ENCODE measurements around the gene SETD7. TPM values are rescaled to one million over a fixed set of nuclear protein-coding genes. Genes with fewer than 3 reads are reported as not detected.
A peak's percentile ranks its signal among the peaks of the same experiment; 100 is the strongest.

The SETD7 gene
- total and polyA plus RNA-seq, 2 of the 4 experiments (the other 2 are of a cell fraction): 17.0 to 46.6 TPM

- DNase-seq (peak; percentile 97), ATAC-seq (ENCODE audit: low read depth) (peak; percentile 94)
- Histone ChIP-seq H2AK5ac (ENCODE audit: low read depth, low read length) (peak overlapping the region; percentile 23; the same call in 1 of the 2 replicates), H2BK15ac (ENCODE audit: low read depth, low read length) (no peak overlapping the region; the same call in 2 of the 3 replicates), H3K4me1 (ENCODE audit: control insufficient read depth, insufficient read depth, low read length) (peaks cover 3% of the 10 kb centered on the region), H3K4ac (ENCODE audit: low read depth, low read length) (peak overlapping the region; percentile 86), H2BK20ac (ENCODE audit: low read depth, low read length) (0 out of 2 replicates have a peak overlapping the region, but pooled peaks have one; percentile 30), H2BK120ac (ENCODE audit: low read depth, low read length) (peak overlapping the region; percentile 92), H3K56ac (ENCODE audit: extremely low read depth, insufficient read depth, low read length) (peak overlapping the region; percentile 75), H3K27ac (ENCODE audit: insufficient read depth, low read length) (peak overlapping the region; percentile 94), H3K4me2 (ENCODE audit: low read depth, low read length) (peak overlapping the region; percentile 93), H3K9me1 (ENCODE audit: insufficient read depth, low read length) (peaks cover 4% of the 10 kb centered on the region; the same call in 1 of the 2 replicates), H3K14ac (replicated peaks; ENCODE audit: low read depth, low read length) (peak overlapping the region; percentile 92), H4K8ac (ENCODE audit: low read depth in 2 of 2, low read length in 2 of 2) (peak overlapping the region; percentile 63 to 85), H2AK9ac (replicated peaks; ENCODE audit: low read depth, low read length, poor library complexity) (peak overlapping the region; percentile 88), H4K20me1 (ENCODE audit: insufficient read depth, low read length) (no peaks in the 10 kb centered on the region; the same call in 1 of the 2 replicates), H3K18ac (ENCODE audit: low read depth, low read length) (peak overlapping the region; percentile 72), H3K9ac (ENCODE audit: low read depth, low read length) (peak overlapping the region; percentile 96), H3K23ac (ENCODE audit: low read depth, low read length) (peak overlapping the region; percentile 78), H3K36me3 (ENCODE audit: control insufficient read depth, insufficient read depth, low read length) (no peaks in the 10 kb centered on the region), H4K5ac (ENCODE audit: low read depth, low read length) (peak overlapping the region; percentile 72), H2BK5ac (ENCODE audit: low read depth, low read length, poor library complexity, severe bottlenecking) (peak overlapping the region; percentile 98), H2AFZ (replicated peaks; ENCODE audit: low read length, poor library complexity) (peak overlapping the region; percentile 97), H3K9me3 (ENCODE audit: control insufficient read depth, insufficient read depth, low read length) (no peaks in the 10 kb centered on the region), H4K91ac (ENCODE audit: insufficient read depth, low read depth, low read length) (peak overlapping the region; percentile 84), H3K79me1 (ENCODE audit: low read depth in 1 of 2, low read length in 2 of 2) (peaks cover 21 to 64% of the 10 kb centered on the region in 2 experiments), H3K4me3 (ENCODE audit: insufficient read depth, low read depth, low read length) (peak overlapping the region; percentile 86), H3K27me3 (ENCODE audit: control insufficient read depth, insufficient read depth, low read length) (no peaks in the 10 kb centered on the region)
- intact Hi-C loops (cut with micrococcal nuclease): loop anchor here (2.0 to 5.0 kb wide), 2 partner anchors 73 to 276 kb away; partner anchors contain the start of gene ELF2
- CTCF ChIA-PET: interaction anchor here (0.6 kb wide), 1 partner anchor 32 kb away, joined by 3 read pairs; no protein-coding TSS in a partner anchor
- POLR2A ChIA-PET (ENCODE audit: unreplicated experiment): no interaction called here
- 1% methylated on average over 39 of the region's 76 CpGs; no CpG with 5 or more reads in 1 of the 2 experiments for WGBS, 2 experiments (ENCODE audit: extremely low coverage in 2 of 2, insufficient read length in 1 of 2)
- in situ Hi-C loops (cut with MboI; ENCODE audit: low sequenced_read_pairs): no loop called here
- dilution Hi-C loops (cut with HindIII; ENCODE audit: low sequenced_read_pairs, unreplicated experiment): no loop called here
- TF ChIP-seq ELK1 (IDR thresholded peaks at IDR 0.05; ENCODE audit: borderline replicate concordance, low read depth, low read length): no peak
- TF ChIP-seq BHLHE40 (IDR thresholded peaks at IDR 0.05; ENCODE audit: low read depth, low read length): no peak
- TF ChIP-seq FOS (IDR thresholded peaks at IDR 0.05; ENCODE audit: low read depth, low read length): 0 out of 2 replicates have a peak, but pooled peaks have one; percentile 5
- peak; percentile 32; the same call in 1 of the 2 replicates for TF ChIP-seq MAZ (IDR thresholded peaks at IDR 0.05; ENCODE audit: borderline replicate concordance, low read depth, low read length)
- TF ChIP-seq USF2 (IDR thresholded peaks at IDR 0.05; ENCODE audit: low read depth, low read length): 0 out of 2 replicates have a peak, but pooled peaks have one; percentile 9
- peak; percentile 64; the same call in 1 of the 2 replicates for TF ChIP-seq MXI1 (IDR thresholded peaks at IDR 0.05; ENCODE audit: borderline replicate concordance, low read depth, low read length)
- TF ChIP-seq POLR2A (IDR thresholded peaks at IDR 0.05; ENCODE audit: low read depth, low read length): peak; percentile 94
- no TSS peak for BruUV-seq (replicated peaks)
These were observed 102.5 kb downstream of the SETD7 start for GRCh38 chr4:139453371-139454110.
